Common myeloid progenitor, CD34-positive (primary cell): ENCODE data around the gene YJEFN3.

Experiments
- CTCF ChIA-PET: fragments of 350-600 bp; sonication (Branson Sonifier 250); formaldehyde crosslinking; loops from one replicate; lab custom pipeline; 2021; ENCODE audit warnings: antibody characterized with exemption; lab: Charles Lee
- POLR2A ChIA-PET: fragments of 350-600 bp; sonication (Branson Sonifier 250); formaldehyde crosslinking; loops from one replicate; lab custom pipeline; 2021; ENCODE audit warnings: antibody characterized with exemption; lab: Charles Lee
- DNase-seq, 3 donors: peaks; one replicate each; pipeline versions ENCODE4 v3.0.0 to v3.0.0-alpha.2; 2013
- H3K27ac ChIP-seq, 2 experiments: 1 replicate in 1 of 2; 2 replicates in 1 of 2; pipeline ENCODE4 v1.7.0; 2013; ENCODE audit warnings: inconsistent platforms in 2 of 2, low read length in 2 of 2, mild to moderate bottlenecking in 2 of 2, low read depth in 1 of 2, moderate library complexity in 1 of 2; ENCODE audit not compliant: severe bottlenecking in 2 of 2, insufficient read depth in 1 of 2, poor library complexity in 1 of 2
- H3K27me3 ChIP-seq, 5 experiments: replicated peaks in 2 of 5; 1 replicate in 3 of 5; 2 replicates in 2 of 5; pipeline versions ENCODE4 v1.6.1 to v1.7.0; 2013; ENCODE audit warnings: low read length in 4 of 5, mild to moderate bottlenecking in 2 of 5, moderate library complexity in 2 of 5, inconsistent platforms in 1 of 5; ENCODE audit not compliant: insufficient read depth in 5 of 5, control insufficient read depth in 4 of 5
- H3K36me3 ChIP-seq, 4 experiments: 1 replicate in 2 of 4; 2 replicates in 2 of 4; pipeline versions ENCODE4 v1.6.1 to v1.7.0; 2013; ENCODE audit warnings: low read length in 3 of 4, control low read depth in 1 of 4, mild to moderate bottlenecking in 1 of 4; ENCODE audit not compliant: control insufficient read depth in 4 of 4, insufficient read depth in 4 of 4
- H3K4me1 ChIP-seq, 4 experiments: 1 replicate in 3 of 4; 2 replicates in 1 of 4; pipeline versions ENCODE4 v1.6.1 to v1.7.1; 2013; ENCODE audit warnings: low read length in 3 of 4, mild to moderate bottlenecking in 3 of 4, control low read depth in 1 of 4, inconsistent platforms in 1 of 4, moderate library complexity in 1 of 4; ENCODE audit not compliant: control insufficient read depth in 4 of 4, insufficient read depth in 4 of 4; ENCODE audit errors: control extremely low read depth in 1 of 4
- H3K4me3 ChIP-seq, 7 experiments: 1 replicate in 4 of 7; 2 replicates in 3 of 7; pipeline versions ENCODE4 v1.5.1 to v1.7.0; 2013; ENCODE audit warnings: mild to moderate bottlenecking in 7 of 7, low read length in 6 of 7, moderate library complexity in 6 of 7, inconsistent platforms in 2 of 7, low read depth in 2 of 7, control low read depth in 1 of 7; ENCODE audit not compliant: insufficient read depth in 4 of 7, control insufficient read depth in 1 of 7; ENCODE audit errors: extremely low read depth in 1 of 7
- H3K9me3 ChIP-seq, 5 experiments: 1 replicate in 4 of 5; 2 replicates in 1 of 5; pipeline versions ENCODE4 v1.6.1 to v1.7.1; 2013; ENCODE audit warnings: low read length in 4 of 5, mild to moderate bottlenecking in 2 of 5, inconsistent platforms in 1 of 5, low read depth in 1 of 5, moderate library complexity in 1 of 5; ENCODE audit not compliant: control insufficient read depth in 4 of 5, insufficient read depth in 2 of 5; ENCODE audit errors: control extremely low read depth in 1 of 5
- WGBS: methylation state at CpG from one replicate; pipeline ENCODE4 v1.1.5; 2013; ENCODE audit not compliant: insufficient coverage; 5-methylcytosine and 5-hydroxymethylcytosine counted together

YJEFN3 gene

DNA sequence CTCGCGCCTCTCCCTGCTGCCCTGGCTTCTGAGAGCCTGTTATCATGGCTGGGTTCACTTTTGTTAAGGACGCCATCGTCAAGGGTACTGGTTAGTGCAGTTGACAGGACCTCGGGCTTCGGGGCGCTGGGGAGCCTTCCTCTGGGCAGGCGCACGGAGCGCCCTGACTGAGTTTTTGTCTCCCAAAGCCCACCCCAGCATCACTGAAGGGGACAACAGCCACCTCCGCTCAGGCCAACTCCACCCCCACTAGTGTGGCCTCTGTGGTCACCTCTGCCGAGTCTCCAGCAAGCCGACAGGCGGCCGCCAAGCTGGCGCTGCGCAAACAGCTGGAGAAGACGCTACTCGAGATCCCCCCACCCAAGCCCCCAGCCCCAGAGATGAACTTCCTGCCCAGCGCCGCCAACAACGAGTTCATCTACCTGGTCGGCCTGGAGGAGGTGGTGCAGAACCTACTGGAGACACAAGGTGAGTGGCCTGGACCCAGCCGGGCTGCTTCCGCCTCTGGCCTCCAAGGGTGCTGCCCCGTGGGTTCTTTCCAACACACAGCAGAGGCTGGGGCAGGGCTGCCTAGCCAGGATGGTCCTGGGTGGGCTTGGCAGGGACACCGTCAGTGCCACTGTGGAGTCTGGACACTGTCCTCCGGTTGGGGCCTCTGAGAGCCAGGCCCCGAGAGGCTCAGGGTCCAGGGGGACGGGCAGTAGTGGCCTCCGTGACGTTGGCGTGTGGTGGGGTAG lies 30.3 kb upstream of the YJEFN3 start:
- CTCF ChIA-PET: no interaction called here

DNA sequence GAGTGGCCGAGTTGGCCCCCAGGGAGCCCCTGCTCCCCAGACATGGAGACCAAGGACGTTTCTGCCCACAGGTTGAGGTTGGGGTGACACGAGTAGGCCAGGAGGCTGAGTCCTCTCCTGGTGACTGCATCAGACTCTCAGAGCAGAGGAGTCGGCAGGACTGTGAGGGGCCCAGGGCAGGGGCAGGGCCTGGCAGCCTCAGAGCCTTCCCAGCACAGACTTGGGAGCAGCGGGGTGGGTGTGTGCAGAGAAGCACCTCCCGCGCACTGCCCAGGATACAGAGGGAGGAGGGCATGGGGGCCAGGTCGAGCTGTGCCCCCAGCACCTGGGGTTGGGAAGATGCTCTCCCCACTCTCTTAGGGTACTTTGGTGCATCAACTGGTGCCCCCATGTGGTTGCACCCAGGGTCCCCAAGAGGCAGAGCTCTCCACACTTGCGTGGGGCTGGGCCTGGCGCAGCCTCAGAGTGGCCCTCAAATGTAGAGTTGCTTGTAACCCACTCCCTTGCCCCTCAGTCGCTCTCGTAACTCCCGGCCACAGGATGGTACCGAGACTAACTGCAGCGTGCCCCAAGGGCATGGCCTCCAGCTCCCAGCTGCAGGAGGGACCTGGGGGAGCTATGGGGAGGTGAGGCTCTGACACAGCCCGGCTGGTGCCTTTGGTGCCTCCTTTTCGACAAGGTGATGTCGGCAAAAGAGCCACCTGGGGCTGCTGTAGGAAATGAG lies 29.3 kb upstream of the YJEFN3 start:
- CTCF ChIA-PET: interaction anchor here (0.8 to 1.0 kb wide), 2 partner anchors 9 to 16 kb away, joined by 3 read pairs; partner anchors contain the start of gene TSSK6
- Histone ChIP-seq H3K9me3 (no peaks in the 10 kb centered on the region), H3K4me1 (no peaks in the 10 kb centered on the region), H3K27me3 (no peaks in the 10 kb centered on the region), H3K27ac (no peak overlapping the region), H3K36me3 (peaks cover 21 to 94% (median 78%) of the 10 kb centered on the region in 4 experiments), H3K4me3 (no peak overlapping the region)
- POLR2A ChIA-PET: no interaction called here
- WGBS: 97% methylated on average over 13 of the region's 18 CpGs
- no peak for DNase-seq

More for the DNA sequence above, 30.3 kb upstream of the YJEFN3 start:
- DNase-seq: no peak
- H3K4me1 ChIP-seq: no peaks in the 10 kb centered on the region
- H3K36me3 ChIP-seq: peaks cover 25 to 94% (median 77%) of the 10 kb centered on the region in 4 experiments
- no peak overlapping the region for H3K4me3 ChIP-seq
- 98% methylated on average over 33 of the region's 33 CpGs for WGBS
- no peaks in the 10 kb centered on the region for H3K27me3 ChIP-seq
- POLR2A ChIA-PET: no interaction called here
- H3K9me3 ChIP-seq: no peaks in the 10 kb centered on the region
- no peak overlapping the region for H3K27ac ChIP-seq

DNA sequence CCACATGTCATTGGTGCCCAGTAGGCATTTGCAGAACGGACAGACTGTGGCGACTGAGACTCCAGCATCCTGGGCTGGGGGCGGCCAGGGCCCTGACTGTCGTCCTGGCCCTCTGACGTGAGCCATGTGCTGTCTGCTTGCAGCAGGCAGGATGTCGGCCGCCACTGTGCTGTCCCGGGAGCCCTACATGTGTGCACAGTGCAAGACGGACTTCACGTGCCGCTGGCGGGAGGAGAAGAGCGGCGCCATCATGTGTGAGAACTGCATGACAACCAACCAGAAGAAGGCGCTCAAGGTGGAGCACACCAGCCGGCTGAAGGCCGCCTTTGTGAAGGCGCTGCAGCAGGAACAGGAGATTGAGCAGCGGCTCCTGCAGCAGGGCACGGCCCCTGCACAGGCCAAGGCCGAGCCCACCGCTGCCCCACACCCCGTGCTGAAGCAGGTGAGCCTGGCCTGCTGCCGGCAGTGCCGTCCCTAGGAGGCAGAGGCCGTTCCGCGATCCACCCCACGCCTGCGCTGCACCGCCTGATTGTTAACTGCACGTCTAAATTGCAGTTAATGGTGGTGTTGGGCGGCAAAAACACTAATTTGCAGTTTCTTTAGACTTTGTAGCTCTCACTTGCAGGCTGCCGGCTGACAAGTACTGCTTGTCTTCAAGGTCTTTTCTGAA lies 27.6 kb upstream of the YJEFN3 start:
- WGBS: 96% methylated on average over 32 of the region's 34 CpGs
- Histone ChIP-seq H3K4me3 (no peak overlapping the region), H3K36me3 (peaks cover 17 to 99% (median 75%) of the 10 kb centered on the region in 4 experiments), H3K4me1 (no peaks in the 10 kb centered on the region), H3K27ac (no peak overlapping the region), H3K27me3 (no peaks in the 10 kb centered on the region), H3K9me3 (no peaks in the 10 kb centered on the region)
- no peak for DNase-seq
- POLR2A ChIA-PET: no interaction called here
- CTCF ChIA-PET: no interaction called here

DNA sequence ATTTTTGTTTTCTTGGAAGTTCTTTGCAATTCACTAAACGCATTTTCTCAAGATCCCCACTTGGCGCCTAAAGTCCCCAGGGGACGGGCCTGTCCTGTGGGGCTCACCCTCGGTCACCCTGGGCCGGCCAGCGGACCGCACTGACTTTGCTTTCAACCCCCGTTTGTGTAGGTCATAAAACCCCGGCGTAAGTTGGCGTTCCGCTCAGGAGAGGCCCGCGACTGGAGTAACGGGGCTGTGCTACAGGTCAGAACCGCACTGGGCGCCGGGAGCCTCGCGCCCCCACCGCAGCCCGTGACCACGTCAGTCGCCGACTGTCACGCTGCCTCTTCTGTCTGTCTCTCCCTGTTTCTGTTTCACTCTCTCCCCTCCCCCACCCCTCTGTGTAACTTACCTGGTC lies 26.9 kb upstream of the YJEFN3 start:
- no peaks in the 10 kb centered on the region for H3K27me3 ChIP-seq
- no peaks in the 10 kb centered on the region for H3K9me3 ChIP-seq
- no peak overlapping the region for H3K4me3 ChIP-seq
- WGBS: 95% methylated on average over 20 of the region's 26 CpGs
- H3K27ac ChIP-seq: no peak overlapping the region
- CTCF ChIA-PET: no interaction called here
- POLR2A ChIA-PET: no interaction called here
- H3K4me1 ChIP-seq: no peaks in the 10 kb centered on the region
- H3K36me3 ChIP-seq: peaks cover 15 to 99% (median 74%) of the 10 kb centered on the region in 4 experiments
- no peak for DNase-seq

DNA sequence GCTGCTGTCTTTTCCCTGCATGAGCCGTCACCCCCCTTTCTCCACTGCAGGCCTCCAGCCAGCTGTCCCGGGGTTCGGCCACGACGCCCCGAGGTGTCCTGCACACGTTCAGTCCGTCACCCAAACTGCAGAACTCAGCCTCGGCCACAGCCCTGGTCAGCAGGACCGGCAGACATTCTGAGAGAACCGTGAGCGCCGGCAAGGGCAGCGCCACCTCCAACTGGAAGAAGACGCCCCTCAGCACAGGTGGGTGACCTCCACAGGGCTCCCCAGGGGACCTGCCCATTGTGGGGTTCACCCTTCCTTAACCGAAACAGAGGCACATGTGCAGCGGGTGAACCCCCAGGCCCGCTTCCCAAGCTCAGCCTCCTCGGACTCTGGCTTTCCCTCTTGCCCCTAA lies 26.4 kb upstream of the YJEFN3 start:
- Histone ChIP-seq H3K4me1 (no peaks in the 10 kb centered on the region), H3K36me3 (peaks cover 14 to 98% (median 73%) of the 10 kb centered on the region in 4 experiments), H3K27ac (no peak overlapping the region), H3K4me3 (no peak overlapping the region), H3K9me3 (no peaks in the 10 kb centered on the region), H3K27me3 (no peaks in the 10 kb centered on the region)
- over 99% methylated on average over 18 of the region's 19 CpGs for WGBS
- CTCF ChIA-PET: no interaction called here
- no peak for DNase-seq
- POLR2A ChIA-PET: no interaction called here

- no peaks in the 10 kb centered on the region for H3K9me3 ChIP-seq
- no peak for DNase-seq
- H3K36me3 ChIP-seq: peaks cover 7 to 98% (median 75%) of the 10 kb centered on the region in 4 experiments
- no peaks in the 10 kb centered on the region for H3K4me1 ChIP-seq
- WGBS: 97% methylated on average over 18 of the region's 18 CpGs
- no peak overlapping the region for H3K27ac ChIP-seq
- ChIA-PET POLR2A (no interaction called here), CTCF (no interaction called here)
- no peaks in the 10 kb centered on the region for H3K27me3 ChIP-seq
- no peak overlapping the region for H3K4me3 ChIP-seq
Measured at GRCh38 chr19:19502808-19503602, 25.7 kb upstream of the YJEFN3 start.
